GDM1 (cell line): ENCODE results near the gene ANKRD11.

Experiments
- DNase-seq: peaks from one replicate; lab custom pipeline; 2025; lab: John Stamatoyannopoulos, UW

ANKRD11 gene

GRCh38 chr16:89506791-89507191 is 16.4 kb upstream of the ANKRD11 start:
- DNase-seq = no peak

GRCh38 chr16:89506113-89506504 is 15.7 kb upstream of the ANKRD11 start:
- DNase-seq = no peak

- DNase-seq = peak; percentile 93
Observed at GRCh38 chr16:89505204-89506112, 15.1 kb upstream of the ANKRD11 start.

- no peak for DNase-seq
Observed at GRCh38 chr16:89504091-89504490, 13.7 kb upstream of the ANKRD11 start.

GRCh38 chr16:89502081-89502843 is 11.9 kb upstream of the ANKRD11 start:
- no peak for DNase-seq

- no peak for DNase-seq
Observed at GRCh38 chr16:89499767-89500166, 9.4 kb upstream of the ANKRD11 start.

GRCh38 chr16:89498839-89499238 is 8.5 kb upstream of the ANKRD11 start:
- no peak for DNase-seq

GRCh38 chr16:89495121-89495520 is 4.8 kb upstream of the ANKRD11 start:
- no peak for DNase-seq

GRCh38 chr16:89493776-89494175 is 3.4 kb upstream of the ANKRD11 start:
- no peak for DNase-seq

- DNase-seq = no peak
Observed at GRCh38 chr16:89491974-89492687, 1.8 kb upstream of the ANKRD11 start.

- DNase-seq = no peak
Observed at GRCh38 chr16:89491238-89491869, 993 bp upstream of the ANKRD11 start.

- DNase-seq = no peak
Observed at GRCh38 chr16:89489898-89490438, 393 bp downstream of the ANKRD11 start.

- DNase-seq = peak; percentile 90
Observed at GRCh38 chr16:89489040-89489897, 1.1 kb downstream of the ANKRD11 start.

- DNase-seq = no peak
Observed at GRCh38 chr16:89485701-89486246, 4.6 kb downstream of the ANKRD11 start.

GRCh38 chr16:89484923-89485679 is 5.3 kb downstream of the ANKRD11 start:
- no peak for DNase-seq

GRCh38 chr16:89484041-89484501 is 6.3 kb downstream of the ANKRD11 start:
- no peak for DNase-seq

GRCh38 chr16:89482817-89483205 is 7.5 kb downstream of the ANKRD11 start:
- no peak for DNase-seq

GRCh38 chr16:89482150-89482816 is 8.1 kb downstream of the ANKRD11 start:
- DNase-seq = no peak

GRCh38 chr16:89481356-89481955 is 8.9 kb downstream of the ANKRD11 start:
- no peak for DNase-seq
